ENCODE measurements around the gene ACTN1. TPM values are rescaled to one million over a fixed set of nuclear protein-coding genes. Genes with fewer than 3 reads are reported as not detected.
"Not testable (repeated sequence)": the region's sequence is repeated elsewhere in the genome, so short reads cannot be mapped to it uniquely, and the experiment has no call there.

Gene ACTN1
- total RNA-seq, 2 experiments from 2014 or later, result 171 to 177 TPM

GRCh38 chr14:68977718-68978171, 1.4 kb downstream of the ACTN1 start:
- Mint-ChIP-seq H3K4me1 (peaks cover 56% of the 10 kb centered on the region), H3K9me3 (peaks cover 9% of the 10 kb centered on the region), H3K4me3 (peak overlapping the region; percentile 88), H3K27ac (peak overlapping the region; percentile 92), H3K27me3 (no peaks in the 10 kb centered on the region), H3K36me3 (peaks cover 43% of the 10 kb centered on the region)
- peak; percentile 69 for DNase-seq

- DNase-seq, result peak; percentile 64
- peaks cover 48% of the 10 kb centered on the region for H3K36me3 Mint-ChIP-seq
- H3K27me3 Mint-ChIP-seq, result no peaks in the 10 kb centered on the region
- H3K4me1 Mint-ChIP-seq, result peaks cover 60% of the 10 kb centered on the region
- peak overlapping the region; percentile 92 for H3K27ac Mint-ChIP-seq
- H3K9me3 Mint-ChIP-seq, result peaks cover 11% of the 10 kb centered on the region
- H3K4me3 Mint-ChIP-seq, result peak overlapping the region; percentile 88
These were observed 1.9 kb downstream of the ACTN1 start for GRCh38 chr14:68977180-68977717.

GRCh38 chr14:68976160-68977067, 2.7 kb downstream of the ACTN1 start:
- Mint-ChIP-seq H3K4me1 (peaks cover 62% of the 10 kb centered on the region), H3K9me3 (peaks cover 11% of the 10 kb centered on the region), H3K27me3 (no peaks in the 10 kb centered on the region), H3K36me3 (peaks cover 56% of the 10 kb centered on the region), H3K27ac (peak overlapping the region; percentile 92), H3K4me3 (peak overlapping the region; percentile 88)
- DNase-seq, result no peak

GRCh38 chr14:68975667-68976066, 3.4 kb downstream of the ACTN1 start:
- H3K4me3 Mint-ChIP-seq, result peak overlapping the region; percentile 88
- peaks cover 65% of the 10 kb centered on the region for H3K4me1 Mint-ChIP-seq

GRCh38 chr14:68974759-68975347, 4.2 kb downstream of the ACTN1 start:
- no peak for DNase-seq
- peak overlapping the region; percentile 88 for H3K4me3 Mint-ChIP-seq
- peaks cover 11% of the 10 kb centered on the region for H3K9me3 Mint-ChIP-seq
- peaks cover 62% of the 10 kb centered on the region for H3K36me3 Mint-ChIP-seq
- H3K4me1 Mint-ChIP-seq, result peaks cover 66% of the 10 kb centered on the region
- H3K27me3 Mint-ChIP-seq, result no peaks in the 10 kb centered on the region
- H3K27ac Mint-ChIP-seq, result peak overlapping the region; percentile 92

More at GRCh38 chr14:68975667-68976066, 3.4 kb downstream of the ACTN1 start:
- Mint-ChIP-seq H3K9me3 (peaks cover 11% of the 10 kb centered on the region), H3K36me3 (peaks cover 58% of the 10 kb centered on the region), H3K27ac (peak overlapping the region; percentile 92), H3K27me3 (no peaks in the 10 kb centered on the region)
- DNase-seq, result no peak

GRCh38 chr14:68973639-68974038, 5.5 kb downstream of the ACTN1 start:
- peak overlapping the region; percentile 11 for H3K27ac Mint-ChIP-seq
- H3K27me3 Mint-ChIP-seq, result no peaks in the 10 kb centered on the region
- H3K9me3 Mint-ChIP-seq, result peaks cover 11% of the 10 kb centered on the region
- peaks cover 64% of the 10 kb centered on the region for H3K36me3 Mint-ChIP-seq
- H3K4me3 Mint-ChIP-seq, result no peak overlapping the region
- DNase-seq, result no peak
- peaks cover 78% of the 10 kb centered on the region for H3K4me1 Mint-ChIP-seq

GRCh38 chr14:68973219-68973565, 5.9 kb downstream of the ACTN1 start:
- H3K27ac Mint-ChIP-seq, result peak overlapping the region; percentile 11
- peaks cover 82% of the 10 kb centered on the region for H3K4me1 Mint-ChIP-seq
- DNase-seq, H3K4me3 Mint-ChIP-seq, H3K27me3 Mint-ChIP-seq: not testable (repeated sequence)
- H3K36me3 Mint-ChIP-seq, result peaks cover 64% of the 10 kb centered on the region
- peaks cover 11% of the 10 kb centered on the region for H3K9me3 Mint-ChIP-seq

- Mint-ChIP-seq H3K36me3 (peaks cover 66% of the 10 kb centered on the region), H3K27me3 (no peaks in the 10 kb centered on the region), H3K27ac (peak overlapping the region; percentile 25), H3K4me3 (no peak overlapping the region), H3K4me1 (peaks cover 87% of the 10 kb centered on the region), H3K9me3 (peaks cover 11% of the 10 kb centered on the region)
- DNase-seq, result no peak
These were observed 6.4 kb downstream of the ACTN1 start for GRCh38 chr14:68972507-68973218.

GRCh38 chr14:68971411-68972035, 7.6 kb downstream of the ACTN1 start:
- DNase-seq, result no peak
- peak overlapping the region; percentile 58 for H3K4me3 Mint-ChIP-seq
- H3K27ac Mint-ChIP-seq, result peak overlapping the region; percentile 93
- no peaks in the 10 kb centered on the region for H3K27me3 Mint-ChIP-seq
- H3K4me1 Mint-ChIP-seq, result peaks cover 88% of the 10 kb centered on the region
- H3K36me3 Mint-ChIP-seq, result peaks cover 61% of the 10 kb centered on the region
- H3K9me3 Mint-ChIP-seq, result peaks cover 11% of the 10 kb centered on the region

GRCh38 chr14:68970736-68971135, 8.4 kb downstream of the ACTN1 start:
- peaks cover 88% of the 10 kb centered on the region for H3K4me1 Mint-ChIP-seq
- peak overlapping the region; percentile 72 for H3K4me3 Mint-ChIP-seq
- peak overlapping the region; percentile 93 for H3K27ac Mint-ChIP-seq
- H3K36me3 Mint-ChIP-seq, result peaks cover 53% of the 10 kb centered on the region
- no peaks in the 10 kb centered on the region for H3K27me3 Mint-ChIP-seq
- peaks cover 11% of the 10 kb centered on the region for H3K9me3 Mint-ChIP-seq
- DNase-seq, result no peak

- peaks cover 88% of the 10 kb centered on the region for H3K4me1 Mint-ChIP-seq
- H3K36me3 Mint-ChIP-seq, result peaks cover 50% of the 10 kb centered on the region
- H3K27ac Mint-ChIP-seq, result peak overlapping the region; percentile 93
- DNase-seq, result no peak
- H3K4me3 Mint-ChIP-seq, result peak overlapping the region; percentile 72
- H3K27me3 Mint-ChIP-seq, result no peaks in the 10 kb centered on the region
- H3K9me3 Mint-ChIP-seq, result peaks cover 11% of the 10 kb centered on the region
These were observed 9.0 kb downstream of the ACTN1 start for GRCh38 chr14:68970038-68970612.

- peak overlapping the region; percentile 93 for H3K27ac Mint-ChIP-seq
- H3K4me3 Mint-ChIP-seq, result peak overlapping the region; percentile 72
- peaks cover 6% of the 10 kb centered on the region for H3K9me3 Mint-ChIP-seq
- no peaks in the 10 kb centered on the region for H3K27me3 Mint-ChIP-seq
- H3K36me3 Mint-ChIP-seq, result peaks cover 45% of the 10 kb centered on the region
- DNase-seq, result no peak
- peaks cover 88% of the 10 kb centered on the region for H3K4me1 Mint-ChIP-seq
These were observed 9.6 kb downstream of the ACTN1 start for GRCh38 chr14:68969278-68970033.

- peak overlapping the region; percentile 46 for H3K4me3 Mint-ChIP-seq
- no peak for DNase-seq
- peaks cover 92% of the 10 kb centered on the region for H3K4me1 Mint-ChIP-seq
These were observed 10.4 kb downstream of the ACTN1 start for GRCh38 chr14:68968721-68969120.

More at GRCh38 chr14:68968721-68969120, 10.4 kb downstream of the ACTN1 start:
- H3K27me3 Mint-ChIP-seq, result no peaks in the 10 kb centered on the region
- H3K27ac Mint-ChIP-seq, result peak overlapping the region; percentile 93
- H3K36me3 Mint-ChIP-seq, result peaks cover 38% of the 10 kb centered on the region
- H3K9me3 Mint-ChIP-seq, result peaks cover 3% of the 10 kb centered on the region

All from activated naive CD8-positive, alpha-beta T cell treated with anti-CD3 and anti-CD28 coated beads for 36 hours (primary cell).